ENCODE data around the gene ZNF79.

The ZNF79 gene

DNA sequence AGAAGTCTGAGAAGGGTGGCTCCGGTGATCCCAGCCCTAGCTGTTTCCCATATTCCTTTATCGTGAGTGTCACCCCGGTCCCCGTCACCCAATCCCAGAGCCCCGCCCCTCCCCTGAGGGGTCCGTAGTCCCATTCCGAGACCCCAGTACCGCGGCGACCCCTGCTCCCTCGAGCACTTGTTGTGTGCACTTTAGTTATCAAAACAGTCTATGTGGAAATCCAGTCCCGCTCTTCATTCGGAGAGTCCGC, 27.4 kb downstream of the ZNF79 start:
- peak; percentile 75; the same call in 1 of the 2 replicates for TF ChIP-seq ZBTB7A (IDR thresholded peaks at IDR 0.05; ENCODE audit: low read depth)
- TF ChIP-seq, protein P1, sequence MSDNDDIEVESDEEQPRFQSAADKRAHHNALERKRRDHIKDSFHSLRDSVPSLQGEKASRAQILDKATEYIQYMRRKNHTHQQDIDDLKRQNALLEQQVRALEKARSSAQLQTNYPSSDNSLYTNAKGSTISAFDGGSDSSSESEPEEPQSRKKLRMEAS (IDR thresholded peaks at IDR 0.05): no peak
- TF ChIP-seq FOXM1 (IDR thresholded peaks at IDR 0.05; ENCODE audit: borderline replicate concordance, low read depth): no peak
- TF ChIP-seq CREB1 (IDR thresholded peaks at IDR 0.05; ENCODE audit: low read depth): no peak

- TF ChIP-seq, protein P1 (IDR thresholded peaks at IDR 0.05): peak; percentile 69
- peak; percentile 73 for TF ChIP-seq YY1 (IDR thresholded peaks at IDR 0.05; ENCODE audit: low read depth)
- TF ChIP-seq EGR1 (IDR thresholded peaks at IDR 0.05): 0 out of 2 replicates have a peak, but pooled peaks have one; percentile 4
- TF ChIP-seq FOXM1 (IDR thresholded peaks at IDR 0.05; ENCODE audit: borderline replicate concordance, low read depth): no peak
- TF ChIP-seq TEAD4 (IDR thresholded peaks at IDR 0.05): no peak
- TF ChIP-seq CREB1 (IDR thresholded peaks at IDR 0.05; ENCODE audit: low read depth): no peak
- TF ChIP-seq ZBTB7A (IDR thresholded peaks at IDR 0.05; ENCODE audit: low read depth): 0 out of 2 replicates have a peak, but pooled peaks have one; percentile 16
Measured at GRCh38 chr9:127451858-127452656, 27.9 kb downstream of the ZNF79 start.

DNA sequence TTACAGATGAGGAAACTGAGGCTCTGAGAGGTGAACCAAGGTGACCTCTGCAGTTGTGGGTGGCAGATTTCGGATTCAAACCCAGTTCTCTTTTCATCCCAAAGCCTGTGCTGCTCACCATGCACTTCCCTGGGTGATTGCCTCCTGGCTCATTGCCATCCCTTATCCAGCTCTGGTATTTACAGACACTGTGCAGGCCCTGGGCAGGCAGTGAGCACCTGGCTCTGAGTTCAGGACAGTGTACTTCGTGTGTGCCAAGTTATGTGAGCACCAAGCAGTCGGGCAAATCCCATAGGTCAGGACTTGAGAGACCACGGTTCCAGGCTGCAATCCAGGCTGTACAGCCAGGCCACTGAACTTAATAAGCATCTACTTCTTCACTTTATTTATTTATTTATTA, 28.5 kb downstream of the ZNF79 start:
- peak; percentile 69 for TF ChIP-seq NFIC (IDR thresholded peaks at IDR 0.05)
- TF ChIP-seq, protein P2, sequence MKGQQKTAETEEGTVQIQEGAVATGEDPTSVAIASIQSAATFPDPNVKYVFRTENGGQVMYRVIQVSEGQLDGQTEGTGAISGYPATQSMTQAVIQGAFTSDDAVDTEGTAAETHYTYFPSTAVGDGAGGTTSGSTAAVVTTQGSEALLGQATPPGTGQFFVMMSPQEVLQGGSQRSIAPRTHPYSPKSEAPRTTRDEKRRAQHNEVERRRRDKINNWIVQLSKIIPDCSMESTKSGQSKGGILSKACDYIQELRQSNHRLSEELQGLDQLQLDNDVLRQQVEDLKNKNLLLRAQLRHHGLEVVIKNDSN (IDR thresholded peaks at IDR 0.05): no peak
- no peak for TF ChIP-seq RAD21 (IDR thresholded peaks at IDR 0.05; ENCODE audit: low read depth)
- TF ChIP-seq EP300 (IDR thresholded peaks at IDR 0.05; ENCODE audit: borderline replicate concordance): no peak
- no peak for TF ChIP-seq FOXM1 (IDR thresholded peaks at IDR 0.05; ENCODE audit: borderline replicate concordance, low read depth)

- TF ChIP-seq ZBTB7A (IDR thresholded peaks at IDR 0.05; ENCODE audit: low read depth) (no peak), RAD21 (IDR thresholded peaks at IDR 0.05; ENCODE audit: low read depth) (peak; percentile 40; the same call in 1 of the 2 replicates), CREB1 (IDR thresholded peaks at IDR 0.05; ENCODE audit: low read depth) (no peak)
Measured at GRCh38 chr9:127455324-127455992, 31.3 kb downstream of the ZNF79 start.

- TF ChIP-seq EP300 (IDR thresholded peaks at IDR 0.05; ENCODE audit: borderline replicate concordance) (no peak), EGR1 (IDR thresholded peaks at IDR 0.05) (no peak), TAF1 (IDR thresholded peaks at IDR 0.05; ENCODE audit: low read depth) (no peak), YY1 (IDR thresholded peaks at IDR 0.05; ENCODE audit: low read depth) (no peak), CREB1 (IDR thresholded peaks at IDR 0.05; ENCODE audit: low read depth) (no peak), FOXM1 (IDR thresholded peaks at IDR 0.05; ENCODE audit: borderline replicate concordance, low read depth) (no peak), CEBPB (IDR thresholded peaks at IDR 0.05) (no peak), ZBTB7A (IDR thresholded peaks at IDR 0.05; ENCODE audit: low read depth) (no peak), TEAD4 (IDR thresholded peaks at IDR 0.05) (no peak), TCF12 (IDR thresholded peaks at IDR 0.05; ENCODE audit: low read depth) (no peak), RAD21 (IDR thresholded peaks at IDR 0.05; ENCODE audit: low read depth) (no peak), NFIC (IDR thresholded peaks at IDR 0.05) (no peak)
- TF ChIP-seq, protein P2 (IDR thresholded peaks at IDR 0.05): no peak
- TF ChIP-seq, protein P3, sequence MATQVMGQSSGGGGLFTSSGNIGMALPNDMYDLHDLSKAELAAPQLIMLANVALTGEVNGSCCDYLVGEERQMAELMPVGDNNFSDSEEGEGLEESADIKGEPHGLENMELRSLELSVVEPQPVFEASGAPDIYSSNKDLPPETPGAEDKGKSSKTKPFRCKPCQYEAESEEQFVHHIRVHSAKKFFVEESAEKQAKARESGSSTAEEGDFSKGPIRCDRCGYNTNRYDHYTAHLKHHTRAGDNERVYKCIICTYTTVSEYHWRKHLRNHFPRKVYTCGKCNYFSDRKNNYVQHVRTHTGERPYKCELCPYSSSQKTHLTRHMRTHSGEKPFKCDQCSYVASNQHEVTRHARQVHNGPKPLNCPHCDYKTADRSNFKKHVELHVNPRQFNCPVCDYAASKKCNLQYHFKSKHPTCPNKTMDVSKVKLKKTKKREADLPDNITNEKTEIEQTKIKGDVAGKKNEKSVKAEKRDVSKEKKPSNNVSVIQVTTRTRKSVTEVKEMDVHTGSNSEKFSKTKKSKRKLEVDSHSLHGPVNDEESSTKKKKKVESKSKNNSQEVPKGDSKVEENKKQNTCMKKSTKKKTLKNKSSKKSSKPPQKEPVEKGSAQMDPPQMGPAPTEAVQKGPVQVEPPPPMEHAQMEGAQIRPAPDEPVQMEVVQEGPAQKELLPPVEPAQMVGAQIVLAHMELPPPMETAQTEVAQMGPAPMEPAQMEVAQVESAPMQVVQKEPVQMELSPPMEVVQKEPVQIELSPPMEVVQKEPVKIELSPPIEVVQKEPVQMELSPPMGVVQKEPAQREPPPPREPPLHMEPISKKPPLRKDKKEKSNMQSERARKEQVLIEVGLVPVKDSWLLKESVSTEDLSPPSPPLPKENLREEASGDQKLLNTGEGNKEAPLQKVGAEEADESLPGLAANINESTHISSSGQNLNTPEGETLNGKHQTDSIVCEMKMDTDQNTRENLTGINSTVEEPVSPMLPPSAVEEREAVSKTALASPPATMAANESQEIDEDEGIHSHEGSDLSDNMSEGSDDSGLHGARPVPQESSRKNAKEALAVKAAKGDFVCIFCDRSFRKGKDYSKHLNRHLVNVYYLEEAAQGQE (IDR thresholded peaks at IDR 0.05; ENCODE audit: low read depth): no peak
- TF ChIP-seq, protein P1 (IDR thresholded peaks at IDR 0.05): no peak
Measured at GRCh38 chr9:127457191-127457878, 33.2 kb downstream of the ZNF79 start.

DNA sequence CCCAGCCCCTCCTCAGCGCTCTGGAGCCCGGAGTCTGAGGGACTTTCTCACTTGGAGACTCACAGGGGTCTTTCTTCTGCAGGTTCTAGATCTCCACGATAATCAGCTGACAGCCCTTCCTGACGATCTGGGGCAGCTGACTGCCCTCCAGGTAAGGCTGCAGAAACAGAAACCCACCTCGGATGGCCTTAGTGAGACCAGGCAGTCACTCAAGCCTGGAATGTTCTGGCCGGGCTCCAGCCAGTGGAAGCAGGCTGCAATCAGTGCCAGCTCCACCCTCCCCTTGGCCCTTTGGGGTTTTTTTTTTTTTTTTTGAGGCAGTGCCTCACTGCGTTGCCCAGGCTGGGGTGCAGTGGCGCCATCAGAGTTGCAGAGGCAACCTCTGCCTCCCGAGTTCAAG, 34.7 kb downstream of the ZNF79 start:
- TF ChIP-seq TCF12 (IDR thresholded peaks at IDR 0.05; ENCODE audit: low read depth): no peak
- no peak for TF ChIP-seq ZBTB7A (IDR thresholded peaks at IDR 0.05; ENCODE audit: low read depth)
- TF ChIP-seq FOXM1 (IDR thresholded peaks at IDR 0.05; ENCODE audit: borderline replicate concordance, low read depth): no peak
- TF ChIP-seq, protein P2 (IDR thresholded peaks at IDR 0.05): no peak
- no peak for TF ChIP-seq TAF1 (IDR thresholded peaks at IDR 0.05; ENCODE audit: low read depth)
- TF ChIP-seq, protein P3 (IDR thresholded peaks at IDR 0.05; ENCODE audit: low read depth): no peak
- TF ChIP-seq NFIC (IDR thresholded peaks at IDR 0.05): peak; percentile 23; the same call in 1 of the 2 replicates
- TF ChIP-seq YY1 (IDR thresholded peaks at IDR 0.05; ENCODE audit: low read depth): no peak
- TF ChIP-seq, protein P1 (IDR thresholded peaks at IDR 0.05): no peak
- TF ChIP-seq CEBPB (IDR thresholded peaks at IDR 0.05): no peak
- TF ChIP-seq TEAD4 (IDR thresholded peaks at IDR 0.05): peak; percentile 34; the same call in 1 of the 2 replicates
- no peak for TF ChIP-seq EGR1 (IDR thresholded peaks at IDR 0.05)
- no peak for TF ChIP-seq RAD21 (IDR thresholded peaks at IDR 0.05; ENCODE audit: low read depth)
- no peak for TF ChIP-seq CREB1 (IDR thresholded peaks at IDR 0.05; ENCODE audit: low read depth)
- no peak for TF ChIP-seq EP300 (IDR thresholded peaks at IDR 0.05; ENCODE audit: borderline replicate concordance)

Measured in Ishikawa (cell line).